GM12878 (cell line): ENCODE measurements around the gene NELFE.

Experiments
- CREB1 ChIP-seq: IDR thresholded peaks from 2 replicates; pipeline ENCODE4 v1.6.1; 2012; ENCODE audit warnings: low read depth, mild to moderate bottlenecking, inconsistent platforms
- FOXK2 ChIP-seq: fragments of 450-650 bp; IDR thresholded peaks from 2 replicates; pipeline ENCODE4 v1.6.1; 2017; ENCODE audit warnings: mild to moderate bottlenecking, moderate library complexity
- HDAC2 ChIP-seq: fragments of 200-600 bp; sonication (generic); IDR thresholded peaks from 2 replicates; pipeline ENCODE4 v1.6.1; 2017
- NR2F1 ChIP-seq: fragments of 450-650 bp; conservative IDR thresholded peaks from 2 replicates; pipeline ENCODE4 v1.6.1; 2017; ENCODE audit warnings: mild to moderate bottlenecking
- POLR2AphosphoS5 ChIP-seq: IDR thresholded peaks from 2 replicates; pipeline ENCODE4 v1.6.1; 2011; ENCODE audit warnings: mild to moderate bottlenecking, low read length, inconsistent platforms
- SP1 ChIP-seq: IDR thresholded peaks from one replicate; pipeline ENCODE4 v1.6.1; 2011; ENCODE audit warnings: low read depth, low read length
- TF ChIP-seq, protein P1 (sequence below), 3 experiments: IDR thresholded peaks in 2 of 3; conservative IDR thresholded peaks in 1 of 3; 2 replicates each; pipeline ENCODE4 v1.5.1; 2011; ENCODE audit warnings: low read depth in 3 of 3, low read length in 3 of 3, mild to moderate bottlenecking in 3 of 3, control low read depth in 2 of 3, moderate library complexity in 2 of 3, inconsistent platforms in 1 of 3, mixed read lengths in 1 of 3; ENCODE audit not compliant: control insufficient read depth in 2 of 3, insufficient read depth in 1 of 3; ENCODE audit errors: extremely low read depth in 1 of 3

DNA sequence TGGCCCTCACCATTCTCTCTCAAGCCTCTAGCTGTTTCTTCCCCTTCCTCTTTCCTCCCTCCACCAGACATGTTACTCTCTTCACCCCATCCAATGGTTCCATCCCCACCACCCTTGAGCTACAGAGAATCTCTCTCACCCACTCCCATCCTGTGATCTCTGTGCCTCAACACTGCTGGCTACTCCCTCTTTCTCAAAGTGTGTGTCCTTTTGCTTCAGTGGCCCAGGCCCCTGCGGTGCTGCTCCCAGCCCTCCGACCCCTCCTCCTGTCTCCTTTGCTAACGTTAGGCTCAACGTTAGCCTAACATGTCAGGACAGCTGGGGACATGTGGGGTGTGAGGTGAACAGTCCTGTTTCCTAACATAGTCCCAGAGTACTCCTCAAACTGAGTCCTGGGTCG lies 5.9 kb downstream of the NELFE start:
- no peak for TF ChIP-seq POLR2AphosphoS5
- TF ChIP-seq SP1 = no peak
- no peak for TF ChIP-seq CREB1
- TF ChIP-seq, protein P1, sequence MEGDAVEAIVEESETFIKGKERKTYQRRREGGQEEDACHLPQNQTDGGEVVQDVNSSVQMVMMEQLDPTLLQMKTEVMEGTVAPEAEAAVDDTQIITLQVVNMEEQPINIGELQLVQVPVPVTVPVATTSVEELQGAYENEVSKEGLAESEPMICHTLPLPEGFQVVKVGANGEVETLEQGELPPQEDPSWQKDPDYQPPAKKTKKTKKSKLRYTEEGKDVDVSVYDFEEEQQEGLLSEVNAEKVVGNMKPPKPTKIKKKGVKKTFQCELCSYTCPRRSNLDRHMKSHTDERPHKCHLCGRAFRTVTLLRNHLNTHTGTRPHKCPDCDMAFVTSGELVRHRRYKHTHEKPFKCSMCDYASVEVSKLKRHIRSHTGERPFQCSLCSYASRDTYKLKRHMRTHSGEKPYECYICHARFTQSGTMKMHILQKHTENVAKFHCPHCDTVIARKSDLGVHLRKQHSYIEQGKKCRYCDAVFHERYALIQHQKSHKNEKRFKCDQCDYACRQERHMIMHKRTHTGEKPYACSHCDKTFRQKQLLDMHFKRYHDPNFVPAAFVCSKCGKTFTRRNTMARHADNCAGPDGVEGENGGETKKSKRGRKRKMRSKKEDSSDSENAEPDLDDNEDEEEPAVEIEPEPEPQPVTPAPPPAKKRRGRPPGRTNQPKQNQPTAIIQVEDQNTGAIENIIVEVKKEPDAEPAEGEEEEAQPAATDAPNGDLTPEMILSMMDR (IDR thresholded peaks at IDR 0.05 in 2 of 3, conservative IDR thresholded peaks at IDR 0.05 in 1 of 3; ENCODE audit: control insufficient read depth in 2 of 3, extremely low read depth in 1 of 3, insufficient read depth in 1 of 3, low read depth in 3 of 3, low read length in 3 of 3) = no peak
- no peak for TF ChIP-seq NR2F1
- no peak for TF ChIP-seq HDAC2
- no peak for TF ChIP-seq FOXK2
